ENCODE results near the gene AVPI1.

GRCh38 chr10:97664282-97664850, 22.7 kb downstream of the AVPI1 start:
- no peak for TF ChIP-seq CTCF (IDR thresholded peaks at IDR 0.05; ENCODE audit: insufficient read depth, low read length, poor library complexity, severe bottlenecking)
- TF ChIP-seq EZH2phosphoT487 (conservative IDR thresholded peaks at IDR 0.05; ENCODE audit: low read length), result no peak
